Measurements from ENCODE around the gene TGFBR2.

TGFBR2 gene

DNA sequence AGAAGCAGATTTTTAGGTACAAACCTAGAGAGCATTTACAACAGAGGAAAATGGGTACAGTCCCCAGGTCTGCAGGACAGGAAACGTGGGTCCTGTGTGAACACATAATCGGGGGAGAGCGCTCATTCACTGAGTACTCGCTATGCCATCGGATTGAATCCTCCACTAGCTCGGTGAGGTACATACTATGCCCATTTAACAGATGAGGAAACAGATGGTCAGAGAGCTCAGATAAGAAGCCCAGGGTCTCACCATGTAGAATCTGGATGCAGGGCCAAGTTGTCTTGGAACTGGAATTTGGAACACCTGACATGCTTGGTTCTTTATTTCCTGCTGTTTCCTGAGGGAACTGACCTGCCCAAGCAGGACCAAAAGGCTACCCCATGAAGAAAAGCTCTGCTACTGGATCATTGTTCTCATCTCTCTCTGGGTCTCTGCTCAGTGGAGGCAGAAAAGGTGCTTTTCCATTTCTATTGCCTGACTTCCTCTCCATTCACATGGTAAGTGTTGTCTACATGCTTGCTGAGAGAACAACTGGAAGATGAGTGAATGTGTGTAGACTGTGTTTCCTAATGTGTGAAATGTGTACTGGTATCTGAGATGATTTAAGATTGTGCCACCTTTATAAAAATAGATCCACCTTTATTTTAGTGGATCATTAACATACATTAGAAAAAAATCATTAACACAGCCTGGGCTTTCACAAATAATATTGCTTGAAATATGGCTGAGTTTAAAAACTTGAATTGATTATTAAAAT, 89.1 kb downstream of the TGFBR2 start:
- Histone ChIP-seq H4K20me1 (ENCODE audit: low read depth, low read length) (no peaks in the 10 kb centered on the region), H3F3A (ENCODE audit: insufficient read depth) (no peaks in the 10 kb centered on the region; the same call in 1 of the 2 replicates), H3K9me2 (replicated peaks; ENCODE audit: insufficient read depth, low read length) (no peaks in the 10 kb centered on the region), H3K9ac (ENCODE audit: low read length) (no peak overlapping the region), H3K27me3 (ENCODE audit: low read length) (no peaks in the 10 kb centered on the region), H2AFZ (ENCODE audit: low read depth, low read length, severe bottlenecking) (no peak overlapping the region), H3K36me3 (ENCODE audit: low read length) (peaks cover 7% of the 10 kb centered on the region; the same call in 1 of the 2 replicates), H3K27ac (ENCODE audit: low read depth, low read length) (no peak overlapping the region), H3K4me3 (ENCODE audit: insufficient read depth, low read length, poor library complexity, severe bottlenecking) (no peak overlapping the region), H3K79me2 (ENCODE audit: insufficient read depth, low read length) (no peaks in the 10 kb centered on the region), H3K4me2 (ENCODE audit: low read depth, low read length, poor library complexity, severe bottlenecking) (no peak overlapping the region), H3K9me3 (ENCODE audit: insufficient read depth, low read length) (no peaks in the 10 kb centered on the region)
- no peak for TF ChIP-seq EZH2phosphoT487 (conservative IDR thresholded peaks at IDR 0.05; ENCODE audit: low read length)
- TF ChIP-seq, protein P1, sequence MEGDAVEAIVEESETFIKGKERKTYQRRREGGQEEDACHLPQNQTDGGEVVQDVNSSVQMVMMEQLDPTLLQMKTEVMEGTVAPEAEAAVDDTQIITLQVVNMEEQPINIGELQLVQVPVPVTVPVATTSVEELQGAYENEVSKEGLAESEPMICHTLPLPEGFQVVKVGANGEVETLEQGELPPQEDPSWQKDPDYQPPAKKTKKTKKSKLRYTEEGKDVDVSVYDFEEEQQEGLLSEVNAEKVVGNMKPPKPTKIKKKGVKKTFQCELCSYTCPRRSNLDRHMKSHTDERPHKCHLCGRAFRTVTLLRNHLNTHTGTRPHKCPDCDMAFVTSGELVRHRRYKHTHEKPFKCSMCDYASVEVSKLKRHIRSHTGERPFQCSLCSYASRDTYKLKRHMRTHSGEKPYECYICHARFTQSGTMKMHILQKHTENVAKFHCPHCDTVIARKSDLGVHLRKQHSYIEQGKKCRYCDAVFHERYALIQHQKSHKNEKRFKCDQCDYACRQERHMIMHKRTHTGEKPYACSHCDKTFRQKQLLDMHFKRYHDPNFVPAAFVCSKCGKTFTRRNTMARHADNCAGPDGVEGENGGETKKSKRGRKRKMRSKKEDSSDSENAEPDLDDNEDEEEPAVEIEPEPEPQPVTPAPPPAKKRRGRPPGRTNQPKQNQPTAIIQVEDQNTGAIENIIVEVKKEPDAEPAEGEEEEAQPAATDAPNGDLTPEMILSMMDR (IDR thresholded peaks at IDR 0.05; ENCODE audit: insufficient read depth, low read length, poor library complexity, severe bottlenecking) = no peak

GRCh38 chr3:30696403-30696819, 90.0 kb downstream of the TGFBR2 start:
- H3K4me2 ChIP-seq (ENCODE audit: low read depth, low read length, poor library complexity, severe bottlenecking) = no peak overlapping the region
- no peak overlapping the region for H3K27ac ChIP-seq (ENCODE audit: low read depth, low read length)
- no peaks in the 10 kb centered on the region for H3K9me2 ChIP-seq (replicated peaks; ENCODE audit: insufficient read depth, low read length)
- H3K9me3 ChIP-seq (ENCODE audit: insufficient read depth, low read length) = no peaks in the 10 kb centered on the region
- no peak overlapping the region for H2AFZ ChIP-seq (ENCODE audit: low read depth, low read length, severe bottlenecking)
- no peak overlapping the region for H3K4me3 ChIP-seq (ENCODE audit: insufficient read depth, low read length, poor library complexity, severe bottlenecking)
- no peaks in the 10 kb centered on the region for H3K27me3 ChIP-seq (ENCODE audit: low read length)
- peaks cover 7% of the 10 kb centered on the region; the same call in 1 of the 2 replicates for H3K36me3 ChIP-seq (ENCODE audit: low read length)
- no peak overlapping the region for H3K9ac ChIP-seq (ENCODE audit: low read length)
- no peaks in the 10 kb centered on the region for H3K79me2 ChIP-seq (ENCODE audit: insufficient read depth, low read length)
- H4K20me1 ChIP-seq (ENCODE audit: low read depth, low read length) = no peaks in the 10 kb centered on the region
- TF ChIP-seq, protein P1 (IDR thresholded peaks at IDR 0.05; ENCODE audit: insufficient read depth, low read length, poor library complexity, severe bottlenecking) = no peak
- TF ChIP-seq EZH2phosphoT487 (conservative IDR thresholded peaks at IDR 0.05; ENCODE audit: low read length) = no peak
- no peaks in the 10 kb centered on the region; the same call in 1 of the 2 replicates for H3F3A ChIP-seq (ENCODE audit: insufficient read depth)

DNA sequence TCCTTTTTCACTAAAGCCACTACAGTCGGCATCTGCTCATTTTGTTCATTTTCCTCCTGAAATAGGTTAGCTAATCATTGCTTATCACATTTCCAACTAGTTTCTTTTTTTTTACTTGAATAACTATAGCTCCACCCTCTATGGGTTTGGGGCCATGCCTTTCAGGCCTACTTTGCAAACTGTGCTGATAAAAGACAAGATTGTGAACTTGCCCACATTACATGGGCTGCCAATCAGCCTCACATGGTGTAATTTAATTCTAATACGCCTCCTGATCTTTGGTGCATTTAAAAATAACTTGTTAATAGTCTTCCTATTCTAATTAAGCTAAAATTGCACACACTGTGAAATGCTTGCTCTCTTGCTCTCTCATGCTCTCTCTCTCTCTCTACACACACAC, 90.5 kb downstream of the TGFBR2 start:
- no peaks in the 10 kb centered on the region for H3K9me3 ChIP-seq (ENCODE audit: insufficient read depth, low read length)
- no peaks in the 10 kb centered on the region; the same call in 1 of the 2 replicates for H3F3A ChIP-seq (ENCODE audit: insufficient read depth)
- H3K9ac ChIP-seq (ENCODE audit: low read length) = no peak overlapping the region
- no peaks in the 10 kb centered on the region for H3K79me2 ChIP-seq (ENCODE audit: insufficient read depth, low read length)
- no peak overlapping the region for H3K4me3 ChIP-seq (ENCODE audit: insufficient read depth, low read length, poor library complexity, severe bottlenecking)
- H2AFZ ChIP-seq (ENCODE audit: low read depth, low read length, severe bottlenecking) = no peak overlapping the region
- no peak overlapping the region for H3K4me2 ChIP-seq (ENCODE audit: low read depth, low read length, poor library complexity, severe bottlenecking)
- H3K27ac ChIP-seq (ENCODE audit: low read depth, low read length) = no peak overlapping the region
- H3K27me3 ChIP-seq (ENCODE audit: low read length) = no peaks in the 10 kb centered on the region
- TF ChIP-seq EZH2phosphoT487 (conservative IDR thresholded peaks at IDR 0.05; ENCODE audit: low read length) = no peak
- TF ChIP-seq, protein P1 (IDR thresholded peaks at IDR 0.05; ENCODE audit: insufficient read depth, low read length, poor library complexity, severe bottlenecking) = no peak
- no peaks in the 10 kb centered on the region for H3K9me2 ChIP-seq (replicated peaks; ENCODE audit: insufficient read depth, low read length)
- H3K36me3 ChIP-seq (ENCODE audit: low read length) = peaks cover 7% of the 10 kb centered on the region; the same call in 1 of the 2 replicates
- no peaks in the 10 kb centered on the region for H4K20me1 ChIP-seq (ENCODE audit: low read depth, low read length)

Data from SU-DHL-6 (cell line).